H1 (cell line): ENCODE measurements around the gene CAP2. TPM values are rescaled to one million over a fixed set of nuclear protein-coding genes. Genes with fewer than 3 reads are reported as not detected.

Source experiments
- CTCF ChIA-PET: fragments of 300-600 bp; sonication (Branson Sonifier 250); formaldehyde crosslinking; loops from one replicate; lab custom pipeline; 2021; ENCODE audit not compliant: partially characterized antibody; lab: Charles Lee
- POLR2A ChIA-PET: fragments of 300-600 bp; sonication (Branson Sonifier 250); formaldehyde crosslinking; loops from one replicate; lab custom pipeline; 2021; ENCODE audit warnings: inconsistent platforms; ENCODE audit not compliant: partially characterized antibody; lab: Charles Lee
- DNase-seq, 2 experiments: peaks; one replicate each; pipeline versions ENCODE4 v3.0.0 to v3.0.0-alpha.2; 2010 to 2022; ENCODE audit warnings: low spot score in 2 of 2, low read depth in 1 of 2, mixed read lengths in 1 of 2
- FAIRE-seq: peaks from 2 replicates; lab custom pipeline; 2011; peaks lifted over from hg19 to GRCh38; lab: Jason Lieb, UNC
- H2AFZ ChIP-seq: 2 replicates; pipeline ENCODE4 v1.8.1; 2012; ENCODE audit warnings: low read length, inconsistent platforms
- H2AK5ac ChIP-seq: 2 replicates; pipeline ENCODE4 v1.6.1; 2013; ENCODE audit warnings: low read depth, low read length
- H2BK120ac ChIP-seq: replicated peaks from 2 replicates; pipeline ENCODE3; 2013; ENCODE audit warnings: low read depth, low read length, inconsistent platforms
- H2BK12ac ChIP-seq: 2 replicates; pipeline ENCODE4 v1.6.1; 2013; ENCODE audit warnings: low read depth, low read length
- H2BK15ac ChIP-seq: 2 replicates; pipeline ENCODE4 v1.6.1; 2013; ENCODE audit warnings: low read length
- H2BK20ac ChIP-seq: 2 replicates; pipeline ENCODE4 v1.6.1; 2013; ENCODE audit warnings: low read length
- H2BK5ac ChIP-seq: 2 replicates; pipeline ENCODE4 v1.6.1; 2013; ENCODE audit warnings: low read depth, low read length
- H3K14ac ChIP-seq: 2 replicates; pipeline ENCODE4 v1.6.1; 2013; ENCODE audit warnings: inconsistent platforms; ENCODE audit not compliant: insufficient read length
- H3K18ac ChIP-seq: 2 replicates; pipeline ENCODE4 v1.6.1; 2013; ENCODE audit warnings: low read length; ENCODE audit errors: extremely low read depth
- H3K23ac ChIP-seq: 2 replicates; pipeline ENCODE4 v1.6.1; 2013; ENCODE audit warnings: inconsistent platforms; ENCODE audit not compliant: insufficient read length
- H3K23me2 ChIP-seq: 2 replicates; pipeline ENCODE4 v1.6.1; 2013; ENCODE audit warnings: low read depth, low read length
- H3K27ac ChIP-seq: 2 replicates; pipeline ENCODE4 v1.6.1; 2011; ENCODE audit warnings: low read depth, low read length, inconsistent platforms
- H3K27me3 ChIP-seq, 4 experiments: replicated peaks in 1 of 4; 1 replicate in 1 of 4; 2 replicates in 3 of 4; pipeline versions ENCODE4 v1.6.1 to v1.8.1; 2011 to 2013; ENCODE audit warnings: low read length in 3 of 4, mild to moderate bottlenecking in 3 of 4, inconsistent platforms in 2 of 4, mixed read lengths in 2 of 4, moderate library complexity in 1 of 4; ENCODE audit not compliant: control insufficient read depth in 3 of 4, insufficient read depth in 3 of 4; ENCODE audit errors: extremely low read depth in 1 of 4
- H3K36me3 ChIP-seq, 4 experiments: 2 replicates each; pipeline versions ENCODE4 v1.6.1 to v1.8.1; 2011 to 2013; ENCODE audit warnings: mild to moderate bottlenecking in 4 of 4, low read length in 3 of 4, moderate library complexity in 2 of 4, control low read depth in 1 of 4, inconsistent platforms in 1 of 4; ENCODE audit not compliant: insufficient read depth in 4 of 4, control insufficient read depth in 2 of 4
- H3K4ac ChIP-seq: replicated peaks from 2 replicates; pipeline ENCODE3; 2013; ENCODE audit warnings: low read length, low read depth, mixed read lengths, inconsistent platforms; ENCODE audit not compliant: insufficient read length
- H3K4me1 ChIP-seq, 4 experiments: replicated peaks in 1 of 4; 1 replicate in 1 of 4; 2 replicates in 3 of 4; pipeline versions ENCODE4 v1.6.1 to v1.8.1; 2011 to 2013; ENCODE audit warnings: low read length in 3 of 4, inconsistent platforms in 2 of 4, mixed read lengths in 1 of 4; ENCODE audit not compliant: insufficient read depth in 4 of 4, control insufficient read depth in 3 of 4
- H3K4me2 ChIP-seq, 2 experiments: 2 replicates each; pipeline versions ENCODE4 v1.6.1 to v1.8.1; 2011 to 2013; ENCODE audit warnings: low read depth in 2 of 2, low read length in 2 of 2, control low read depth in 1 of 2, inconsistent platforms in 1 of 2, mild to moderate bottlenecking in 1 of 2; ENCODE audit not compliant: insufficient read depth in 1 of 2
- H3K4me3 ChIP-seq, 4 experiments: fragments of 200-600, 300-600 bp in 1 of 4; sonication (generic), shearing (Covaris generic), sonication (Bioruptor Twin) in 1 of 4; 2 replicates each; pipeline versions ENCODE4 v1.5.1 to v1.8.1; 2011 to 2016; ENCODE audit warnings: low read length in 4 of 4, low read depth in 3 of 4, control low read depth in 2 of 4, inconsistent platforms in 2 of 4, mild to moderate bottlenecking in 2 of 4, mixed read lengths in 1 of 4, moderate library complexity in 1 of 4; ENCODE audit not compliant: insufficient read depth in 2 of 4; ENCODE audit errors: extremely low read depth in 1 of 4
- H3K56ac ChIP-seq: replicated peaks from 2 replicates; pipeline ENCODE3; 2013; ENCODE audit warnings: low read depth, mild to moderate bottlenecking, mixed read lengths, low read length, inconsistent platforms; ENCODE audit not compliant: insufficient read length
- H3K79me1 ChIP-seq: 2 replicates; pipeline ENCODE4 v1.6.1; 2013; ENCODE audit warnings: low read depth, low read length, control low read depth
- H3K79me2 ChIP-seq, 2 experiments: 2 replicates each; pipeline versions ENCODE4 v1.6.1 to v1.8.1; 2012 to 2013; ENCODE audit warnings: low read length in 2 of 2, mild to moderate bottlenecking in 2 of 2, inconsistent platforms in 1 of 2; ENCODE audit not compliant: insufficient read depth in 2 of 2, control insufficient read depth in 1 of 2
- H3K9ac ChIP-seq, 4 experiments: replicated peaks in 1 of 4; 1 replicate in 1 of 4; 2 replicates in 3 of 4; pipeline versions ENCODE4 v1.6.1 to v1.8.1; 2011 to 2013; ENCODE audit warnings: low read depth in 3 of 4, low read length in 3 of 4, control low read depth in 2 of 4, mild to moderate bottlenecking in 2 of 4, moderate library complexity in 2 of 4, inconsistent platforms in 1 of 4; ENCODE audit errors: extremely low read depth in 1 of 4
- H3K9me3 ChIP-seq, 2 experiments: 2 replicates each; pipeline versions ENCODE4 v1.6.1 to v1.8.1; 2012 to 2013; ENCODE audit warnings: mild to moderate bottlenecking in 2 of 2, moderate library complexity in 2 of 2, control low read depth in 1 of 2, inconsistent platforms in 1 of 2, low read depth in 1 of 2, low read length in 1 of 2, mixed read lengths in 1 of 2; ENCODE audit not compliant: insufficient read depth in 2 of 2
- H4K20me1 ChIP-seq, 2 experiments: replicated peaks in 1 of 2; 2 replicates each; pipeline versions ENCODE3 to v1.8.1; 2011 to 2013; ENCODE audit warnings: inconsistent platforms in 2 of 2, low read length in 2 of 2, mild to moderate bottlenecking in 1 of 2; ENCODE audit not compliant: insufficient read depth in 2 of 2, control insufficient read depth in 1 of 2
- H4K5ac ChIP-seq: 2 replicates; pipeline ENCODE4 v1.6.1; 2013; ENCODE audit warnings: low read length, low read depth, mixed read lengths, inconsistent platforms; ENCODE audit not compliant: insufficient read length
- H4K8ac ChIP-seq: 2 replicates; pipeline ENCODE4 v1.8.0; 2013; ENCODE audit warnings: mild to moderate bottlenecking, moderate library complexity, low read length, inconsistent platforms; ENCODE audit not compliant: insufficient read depth; ENCODE audit errors: extremely low read depth
- H4K91ac ChIP-seq: replicated peaks from 2 replicates; pipeline ENCODE3; 2013; ENCODE audit warnings: low read length, mixed read lengths, inconsistent platforms; ENCODE audit not compliant: insufficient read length
- BACH1 ChIP-seq: IDR thresholded peaks from 2 replicates; pipeline ENCODE4 v1.6.1; 2012; ENCODE audit warnings: low read length, improper control_type of control experiment
- CEBPB ChIP-seq: IDR thresholded peaks from 2 replicates; pipeline ENCODE4 v1.6.1; 2012; ENCODE audit warnings: low read depth, low read length
- CREB1 ChIP-seq: IDR thresholded peaks from 2 replicates; pipeline ENCODE4 v1.6.1; 2012; ENCODE audit warnings: inconsistent platforms
- CTBP2 ChIP-seq: IDR thresholded peaks from 2 replicates; pipeline ENCODE4 v1.7.0; 2011; ENCODE audit warnings: borderline replicate concordance, mild to moderate bottlenecking, moderate library complexity, mixed read lengths, low read length; ENCODE audit not compliant: insufficient read depth, insufficient read length
- MAFK ChIP-seq: IDR thresholded peaks from 2 replicates; pipeline ENCODE4 v1.6.1; 2012; ENCODE audit warnings: low read depth, mild to moderate bottlenecking, improper control_type of control experiment, low read length
- PHF8 ChIP-seq: fragments of 200-600 bp; sonication (generic); conservative IDR thresholded peaks from 2 replicates; pipeline ENCODE4 v1.7.1; 2012; ENCODE audit warnings: low read depth, mild to moderate bottlenecking, inconsistent platforms, low read length, moderate library complexity
- RXRA ChIP-seq: IDR thresholded peaks from 2 replicates; pipeline ENCODE4 v1.6.1; 2011; ENCODE audit warnings: low read depth, mild to moderate bottlenecking, low read length, moderate library complexity; ENCODE audit not compliant: insufficient read depth
- SP2 ChIP-seq: IDR thresholded peaks from 2 replicates; pipeline ENCODE4 v1.6.1; 2012; ENCODE audit warnings: mild to moderate bottlenecking, low read length, inconsistent platforms
- SP4 ChIP-seq: IDR thresholded peaks from 2 replicates; pipeline ENCODE4 v1.6.1; 2012; ENCODE audit warnings: low read length, inconsistent platforms
- SRF ChIP-seq: IDR thresholded peaks from 2 replicates; pipeline ENCODE4 v1.6.1; 2011; ENCODE audit warnings: mild to moderate bottlenecking, low read depth, low read length, moderate library complexity
- YY1 ChIP-seq: IDR thresholded peaks from 2 replicates; pipeline ENCODE4 v1.6.1; 2011; ENCODE audit warnings: low read depth, mild to moderate bottlenecking, low read length
- ZNF274 ChIP-seq: IDR thresholded peaks from 2 replicates; pipeline ENCODE4 v1.7.0; 2012; ENCODE audit warnings: low read length, borderline replicate concordance; ENCODE audit errors: extremely low read depth
- WGBS, 2 experiments: shearing (Covaris generic) in 1 of 2; methylation state at CpG; one replicate each; pipeline versions ENCODE4 v1.1.6 to v1.1.7; 2013 to 2015; ENCODE audit warnings: low lambda C conversion rate in 2 of 2, mixed read lengths in 2 of 2, inconsistent platforms in 1 of 2, low coverage in 1 of 2, missing lambda C conversion rate in 1 of 2; ENCODE audit not compliant: insufficient replicate concordance in 2 of 2, insufficient coverage in 1 of 2, insufficient read length in 1 of 2; ENCODE audit errors: extremely low coverage in 1 of 2, missing lambda C conversion rate in 1 of 2; 5-methylcytosine and 5-hydroxymethylcytosine counted together
- polyA plus RNA-seq, 7 experiments: library from polyadenylated mRNA; depleted of rRNA in 3 of 7; stranded (reverse) in 5 of 7; unstranded in 2 of 7; fragments of >200 nt in 5 of 7; fragments of 200-250 nt in 2 of 7; gene quantifications; 1 replicate in 5 of 7; 2 replicates in 1 of 7; 4 replicates in 1 of 7; pipeline versions ENCODE4 v1.2.1 to v1.2.3, GENCODE V29; 2011 to 2013; ENCODE audit warnings: missing spikeins in 2 of 7, mixed read lengths in 2 of 7
- total RNA-seq: library from RNA; stranded (reverse); fragmentation: NEBNext Ultra II Directional; extraction: Animal tissue kit (Norgen Biotek cat#: 25700); gene quantifications from 2 replicates; pipeline ENCODE4 v1.2.1, GENCODE V29; 2021
- TF ChIP-seq, protein P1 (sequence below): IDR thresholded peaks from 2 replicates; pipeline ENCODE4 v1.6.1; 2012; ENCODE audit warnings: low read length, inconsistent platforms

CAP2 gene
- total and polyA plus RNA-seq, 2 of the 8 experiments (the other 6 are each of a cell fraction or from before 2014, with no cell fraction given) = 7.2 to 10.0 TPM

DNA sequence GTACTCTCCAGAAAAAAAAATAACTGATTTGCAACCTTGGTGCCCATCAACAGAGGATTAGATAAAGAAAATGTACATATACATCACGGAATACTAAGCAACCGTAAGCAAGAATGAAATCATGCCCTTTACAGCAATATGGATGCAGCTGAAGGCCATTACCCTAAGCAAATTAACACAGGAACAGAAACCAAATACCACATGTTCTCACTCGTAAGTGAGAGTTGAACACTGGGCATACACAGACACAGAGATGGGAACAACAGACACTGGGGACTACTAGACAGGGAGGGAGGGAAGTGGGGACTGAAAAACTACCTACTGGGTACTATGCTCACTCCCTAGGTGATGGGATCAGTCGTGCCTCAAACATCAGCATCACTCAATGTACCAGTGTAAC is 32.8 kb upstream of the CAP2 start:
- Histone ChIP-seq H2AK5ac (no peak overlapping the region), H3K27me3 (no peaks in the 10 kb centered on the region), H3K36me3 (no peaks in the 10 kb centered on the region), H3K4ac (no peak overlapping the region), H3K14ac (no peak overlapping the region), H3K9me3 (no peaks in the 10 kb centered on the region), H4K91ac (no peak overlapping the region), H4K20me1 (no peaks in the 10 kb centered on the region), H3K23me2 (no peaks in the 10 kb centered on the region), H2BK15ac (no peak overlapping the region), H2BK12ac (no peak overlapping the region), H3K4me3 (no peak overlapping the region), H3K79me1 (no peaks in the 10 kb centered on the region), H3K9ac (no peak overlapping the region), H3K4me1 (no peaks in the 10 kb centered on the region), H3K23ac (no peak overlapping the region), H3K79me2 (no peaks in the 10 kb centered on the region), H3K18ac (no peak overlapping the region), H2AFZ (no peak overlapping the region), H4K5ac (no peak overlapping the region), H2BK120ac (no peak overlapping the region), H4K8ac (no peak overlapping the region), H2BK5ac (no peak overlapping the region), H3K27ac (no peak overlapping the region), H2BK20ac (no peak overlapping the region), H3K4me2 (no peak overlapping the region), H3K56ac (no peak overlapping the region)
- FAIRE-seq (no peak), DNase-seq (no peak)
- ChIA-PET POLR2A (interaction anchor here (1.2 kb wide), 1 partner anchor 33 kb away, joined by 3 read pairs; the partner anchor contains the start of gene CAP2), CTCF (no interaction called here)
- WGBS, 2 experiments = 84% methylated on average over 4 of the region's 4 CpGs; no CpG with 5 or more reads in 1 of the 2 experiments
- TF ChIP-seq PHF8 (no peak), SP4 (no peak), RXRA (no peak), CTBP2 (no peak), ZNF274 (no peak), MAFK (no peak), YY1 (no peak), CEBPB (no peak), SRF (no peak), CREB1 (no peak), SP2 (no peak), BACH1 (no peak)
- TF ChIP-seq, protein P1, sequence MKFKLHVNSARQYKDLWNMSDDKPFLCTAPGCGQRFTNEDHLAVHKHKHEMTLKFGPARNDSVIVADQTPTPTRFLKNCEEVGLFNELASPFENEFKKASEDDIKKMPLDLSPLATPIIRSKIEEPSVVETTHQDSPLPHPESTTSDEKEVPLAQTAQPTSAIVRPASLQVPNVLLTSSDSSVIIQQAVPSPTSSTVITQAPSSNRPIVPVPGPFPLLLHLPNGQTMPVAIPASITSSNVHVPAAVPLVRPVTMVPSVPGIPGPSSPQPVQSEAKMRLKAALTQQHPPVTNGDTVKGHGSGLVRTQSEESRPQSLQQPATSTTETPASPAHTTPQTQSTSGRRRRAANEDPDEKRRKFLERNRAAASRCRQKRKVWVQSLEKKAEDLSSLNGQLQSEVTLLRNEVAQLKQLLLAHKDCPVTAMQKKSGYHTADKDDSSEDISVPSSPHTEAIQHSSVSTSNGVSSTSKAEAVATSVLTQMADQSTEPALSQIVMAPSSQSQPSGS = no peak
